Daoy (cell line): ENCODE measurements around the gene AGAP3. TPM values are rescaled to one million over a fixed set of nuclear protein-coding genes. Genes with fewer than 3 reads are reported as not detected.
A peak's percentile ranks its signal among the peaks of the same experiment; 100 is the strongest.
"Not testable (repeated sequence)": the region's sequence is repeated elsewhere in the genome, so short reads cannot be mapped to it uniquely, and the experiment has no call there.

ENCODE experiments used
- DNase-seq: peaks from one replicate; pipeline ENCODE4 v3.0.0-alpha.2; 2015; ENCODE audit warnings: low read depth
- total RNA-seq: library from RNA; depleted of rRNA; stranded (reverse); fragments of >200 nt; shearing (Covaris generic); gene quantifications from 2 replicates; pipeline ENCODE4 v1.2.3, GENCODE V29; 2014; rRNA removed

The AGAP3 gene
- total RNA-seq, result 41.6 and 72.6 TPM in 2 replicates

DNA sequence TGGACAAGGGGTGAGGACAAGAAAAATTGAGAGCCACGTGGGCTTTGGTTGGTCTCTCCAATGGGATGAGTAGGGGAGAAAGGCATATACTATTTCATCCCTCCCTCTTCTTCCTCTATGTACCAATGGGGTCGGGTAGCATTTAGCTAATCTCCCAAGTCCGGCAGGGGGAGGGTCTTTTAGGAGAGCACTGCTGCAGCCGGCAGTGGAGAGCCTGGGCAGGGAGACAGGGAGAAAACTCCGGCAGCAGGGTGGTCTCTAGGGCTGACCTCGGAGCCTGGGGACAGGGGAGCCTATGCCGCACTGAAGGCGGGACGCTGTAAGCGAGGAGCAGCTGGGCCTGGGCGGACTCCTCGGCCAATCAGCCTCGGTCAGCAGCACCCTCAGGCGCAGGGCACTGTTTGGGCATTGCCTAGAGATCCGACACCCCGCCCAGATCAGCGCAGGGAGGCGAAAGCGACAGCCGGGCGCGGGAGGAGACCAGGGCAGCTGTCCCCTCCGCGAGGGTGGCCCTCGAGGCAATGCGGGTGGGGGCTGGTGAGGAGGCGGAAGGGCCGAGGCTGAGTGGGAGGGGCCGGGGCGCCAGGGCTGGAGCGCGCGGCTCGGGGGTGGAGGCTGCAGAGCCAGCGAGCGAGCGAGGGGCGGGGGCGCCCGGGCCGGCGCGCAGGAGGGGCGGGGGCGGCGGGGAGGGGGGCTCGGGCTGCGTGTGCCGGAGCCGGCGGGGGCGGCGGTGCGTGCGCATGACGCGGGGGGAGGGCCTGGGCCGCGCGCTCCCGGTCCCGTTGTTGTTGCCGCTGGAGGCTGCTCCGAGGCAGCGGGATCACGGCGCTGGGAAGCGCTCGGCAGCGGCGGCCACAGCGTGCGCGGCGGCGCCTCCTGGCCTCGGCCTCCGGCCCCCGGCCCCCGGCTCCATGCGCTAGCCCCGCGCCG, at the start of gene AGAP3:
Gene AGAP3 (plus strand): TSS at position 785 of the 930 bp plus-strand sequence. CDS start 267 bp downstream, outside the sequence.
- peak; percentile 91 for DNase-seq

GRCh38 chr7:151038951-151039849, 47.1 kb upstream of the AGAP3 start:
- DNase-seq, result peak; percentile 99

DNA sequence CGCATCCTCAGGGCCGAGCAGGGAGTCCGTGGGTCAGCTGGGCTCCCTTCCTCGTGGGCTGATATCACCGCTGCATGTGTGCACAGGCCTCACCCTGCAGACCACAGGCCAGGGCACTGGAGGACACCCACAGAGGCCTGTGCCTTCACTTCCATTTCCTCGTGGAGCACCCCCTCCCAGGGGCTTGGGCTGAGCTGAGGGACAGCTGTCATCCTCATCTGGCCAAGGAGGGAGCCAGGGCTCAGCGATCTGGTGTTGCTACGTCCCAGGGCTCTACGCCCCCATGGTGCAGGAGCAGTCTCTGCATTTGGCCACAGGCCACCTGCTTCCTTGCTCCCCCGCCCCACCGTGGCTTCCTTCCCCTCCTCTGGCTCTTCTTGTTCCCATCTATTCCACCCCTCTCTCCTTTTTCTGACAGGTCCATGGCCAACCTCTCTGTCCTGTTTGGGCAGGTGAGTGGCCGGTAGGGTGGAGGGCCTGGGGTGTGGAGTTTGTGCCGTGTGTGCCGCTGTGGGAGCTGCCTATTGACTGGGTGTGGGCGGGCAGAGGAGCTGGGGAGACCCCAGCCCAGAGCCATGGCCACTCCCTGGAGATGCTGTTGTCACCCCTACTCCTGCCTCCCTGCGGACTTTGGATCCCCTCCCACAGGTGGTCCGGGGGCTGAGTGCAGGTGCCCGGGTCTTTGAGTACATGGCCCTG, 46.3 kb upstream of the AGAP3 start:
- no peak for DNase-seq

GRCh38 chr7:151040616-151041375, 45.5 kb upstream of the AGAP3 start:
- no peak for DNase-seq

DNA sequence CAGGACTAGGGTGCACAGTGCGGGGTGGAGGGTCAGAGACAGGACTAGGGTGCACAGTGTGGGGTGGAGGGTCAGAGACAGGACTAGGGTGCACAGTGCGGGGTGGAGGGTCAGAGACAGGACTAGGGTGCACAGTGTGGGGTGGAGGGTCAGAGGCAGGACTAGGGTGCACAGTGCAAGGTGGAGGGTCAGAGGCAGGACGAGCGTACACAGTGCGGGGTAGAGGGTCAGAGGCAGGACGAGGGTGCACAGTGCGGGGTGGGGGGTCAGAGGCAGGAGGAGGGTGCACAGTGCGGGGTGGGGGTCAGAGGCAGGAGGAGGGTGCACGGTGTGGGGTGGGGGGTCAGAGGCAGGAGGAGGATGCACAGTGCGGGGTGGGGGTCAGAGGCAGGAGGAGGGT, 42.8 kb upstream of the AGAP3 start:
- DNase-seq, result not testable (repeated sequence)

DNA sequence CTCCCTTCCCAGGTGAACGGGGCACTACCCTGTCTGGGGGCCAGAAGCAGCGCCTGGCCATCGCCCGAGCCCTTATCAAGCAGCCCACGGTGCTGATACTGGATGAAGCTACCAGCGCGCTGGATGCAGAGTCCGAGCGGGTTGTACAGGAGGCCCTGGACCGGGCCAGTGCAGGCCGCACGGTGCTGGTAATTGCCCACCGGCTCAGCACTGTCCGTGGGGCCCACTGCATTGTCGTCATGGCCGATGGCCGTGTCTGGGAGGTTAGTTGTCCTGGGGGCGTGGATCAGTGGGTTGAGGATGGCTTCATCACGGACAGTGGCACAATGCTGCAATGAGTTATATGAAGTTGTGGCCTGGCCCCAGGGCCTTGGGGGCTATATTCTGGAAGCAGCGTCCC, 42.3 kb upstream of the AGAP3 start:
- no peak for DNase-seq

DNA sequence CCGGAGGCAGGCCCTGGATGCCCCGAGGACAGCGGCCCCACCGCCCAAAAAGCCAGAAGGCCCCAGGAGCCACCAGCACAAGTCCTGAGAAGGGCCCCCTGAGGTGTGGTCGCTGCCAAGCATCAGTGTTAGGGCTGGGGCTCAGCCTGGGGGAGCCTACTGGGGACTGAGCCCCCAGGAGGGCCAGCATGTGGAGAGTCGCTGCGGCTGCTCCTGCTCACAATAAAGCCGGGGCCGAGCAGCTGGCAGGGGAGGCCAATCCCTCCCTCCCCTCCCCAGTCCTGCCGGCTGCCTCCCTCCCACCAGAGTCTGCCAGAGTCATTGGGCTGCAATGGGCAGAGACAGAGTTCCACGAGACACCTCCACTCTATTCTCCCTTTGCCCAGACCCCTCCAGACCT, 41.0 kb upstream of the AGAP3 start:
- DNase-seq, result no peak

DNA sequence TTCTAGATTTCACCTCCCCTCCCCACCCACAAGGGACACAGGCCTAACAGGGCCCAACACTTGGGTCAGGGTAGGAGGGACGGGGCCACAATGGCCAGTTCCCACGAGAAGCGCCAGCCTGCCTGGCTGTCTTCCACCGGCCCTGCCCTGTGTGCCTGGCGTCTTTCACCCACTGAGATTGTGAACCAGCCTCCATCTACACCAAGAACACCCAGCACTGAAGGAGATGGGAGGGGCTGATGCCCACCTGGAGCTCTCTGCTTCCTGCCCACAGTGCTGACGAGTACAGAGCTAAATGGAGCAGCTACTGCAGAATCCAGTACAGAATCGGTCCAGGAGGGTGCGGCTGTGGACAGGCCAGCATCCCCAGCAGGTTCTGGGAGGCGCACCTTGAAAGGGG, 40.3 kb upstream of the AGAP3 start:
- DNase-seq, result no peak

DNA sequence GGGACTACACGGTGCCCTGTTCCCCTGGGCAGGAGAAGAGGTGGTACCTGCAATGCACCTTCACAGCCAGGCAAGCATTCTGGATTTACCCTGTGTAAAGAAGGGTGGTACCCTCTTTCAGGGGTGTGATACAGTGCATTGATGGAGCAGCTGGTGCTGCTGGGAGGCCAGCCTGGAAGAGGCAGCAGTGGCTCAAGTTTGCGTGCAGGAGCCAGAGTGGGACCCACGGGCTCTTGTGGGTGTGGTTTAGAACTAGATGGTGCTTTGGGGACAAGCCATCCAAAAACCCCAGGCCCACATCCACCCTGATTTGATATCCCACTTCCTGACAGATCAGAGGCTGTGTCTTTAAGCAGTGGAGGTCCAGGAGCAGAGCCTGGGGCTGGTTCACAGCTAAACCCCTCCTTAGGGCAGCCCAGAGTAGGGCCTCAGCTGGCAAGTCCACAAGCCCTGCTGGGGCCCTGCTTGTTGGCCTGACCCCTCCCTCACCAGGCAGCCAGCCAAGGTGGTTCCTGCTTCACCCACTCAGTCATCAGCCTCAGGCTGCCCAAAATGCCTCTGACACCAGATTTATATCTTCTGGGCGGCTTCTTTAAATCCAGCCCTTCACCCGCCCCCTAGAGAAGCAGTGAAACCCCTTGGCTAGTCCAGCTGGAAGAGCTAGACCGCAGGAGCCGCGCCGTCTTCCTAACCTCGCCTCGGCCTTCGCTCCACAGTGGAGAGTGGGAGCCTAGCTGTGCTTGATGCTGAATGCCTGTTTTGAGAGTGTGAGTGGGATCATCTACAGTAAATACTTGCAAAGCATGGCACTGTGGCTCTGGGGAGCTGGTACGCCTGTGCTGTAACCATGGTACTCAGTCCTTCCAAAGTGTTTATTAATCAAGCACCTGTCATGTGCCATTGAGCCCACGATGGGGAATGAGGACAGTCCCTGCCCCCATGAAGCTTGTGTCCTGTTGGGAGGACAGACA, 39.4 kb upstream of the AGAP3 start:
- DNase-seq, result peak; percentile 95

- DNase-seq, result no peak
Observed at GRCh38 chr7:151047976-151048815, 38.1 kb upstream of the AGAP3 start, which contains the start of gene ASIC3. ASIC3 (plus strand) TSS chr7:151048531; CDS start chr7:151048886, 355 bp downstream.

DNA sequence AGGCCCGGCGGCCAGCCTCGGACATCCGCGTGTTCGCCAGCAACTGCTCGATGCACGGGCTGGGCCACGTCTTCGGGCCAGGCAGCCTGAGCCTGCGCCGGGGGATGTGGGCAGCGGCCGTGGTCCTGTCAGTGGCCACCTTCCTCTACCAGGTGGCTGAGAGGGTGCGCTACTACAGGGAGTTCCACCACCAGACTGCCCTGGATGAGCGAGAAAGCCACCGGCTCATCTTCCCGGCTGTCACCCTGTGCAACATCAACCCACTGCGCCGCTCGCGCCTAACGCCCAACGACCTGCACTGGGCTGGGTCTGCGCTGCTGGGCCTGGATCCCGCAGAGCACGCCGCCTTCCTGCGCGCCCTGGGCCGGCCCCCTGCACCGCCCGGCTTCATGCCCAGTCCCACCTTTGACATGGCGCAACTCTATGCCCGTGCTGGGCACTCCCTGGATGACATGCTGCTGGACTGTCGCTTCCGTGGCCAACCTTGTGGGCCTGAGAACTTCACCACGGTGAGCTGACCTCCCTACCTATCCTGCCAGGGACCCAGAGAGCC, 37.3 kb upstream of the AGAP3 start:
- DNase-seq, result no peak

GRCh38 chr7:151051108-151051507, 35.2 kb upstream of the AGAP3 start:
- peak; percentile 80 for DNase-seq

DNA sequence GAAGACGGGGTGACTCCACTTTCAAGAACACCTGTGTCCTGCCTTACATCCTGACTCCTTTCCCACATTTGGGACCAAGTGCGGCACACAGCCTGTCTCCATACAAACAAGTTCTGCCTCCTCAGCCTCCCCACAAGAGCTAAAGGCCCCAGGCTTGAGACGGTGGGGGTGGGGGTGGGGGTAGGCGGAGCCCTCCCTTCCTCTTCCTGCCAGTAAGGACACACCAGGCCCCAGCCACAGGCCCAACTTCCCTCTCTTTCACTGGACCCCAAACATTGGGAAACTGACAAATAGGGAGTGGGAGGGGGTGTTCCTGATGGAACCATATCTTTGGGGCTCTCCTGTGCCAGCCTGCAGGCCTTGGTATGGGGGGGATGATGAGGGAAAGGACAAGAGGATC, 33.2 kb upstream of the AGAP3 start:
- DNase-seq, result no peak

DNA sequence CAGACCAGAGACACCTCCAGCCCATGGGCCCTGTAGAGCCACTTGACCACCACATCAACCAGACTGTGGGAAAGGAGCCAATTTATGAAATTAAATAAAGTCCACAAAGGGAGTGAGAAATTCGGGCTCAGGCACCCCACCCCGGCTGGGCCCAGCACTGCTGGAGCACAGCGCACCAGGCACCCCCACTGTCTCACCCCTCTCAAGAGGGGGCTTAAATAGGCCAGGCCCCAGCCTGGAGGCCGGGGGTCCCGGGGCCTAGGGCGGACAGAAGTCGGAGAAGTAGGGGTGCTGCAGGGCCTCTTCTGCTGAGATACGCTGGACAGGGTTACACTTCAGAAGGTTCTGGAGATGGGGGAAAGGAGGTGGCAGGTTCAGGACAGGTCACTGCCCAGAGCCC, 32.5 kb upstream of the AGAP3 start:
- no peak for DNase-seq

- DNase-seq, result no peak
Observed at GRCh38 chr7:151056283-151056665, 30.0 kb upstream of the AGAP3 start.

DNA sequence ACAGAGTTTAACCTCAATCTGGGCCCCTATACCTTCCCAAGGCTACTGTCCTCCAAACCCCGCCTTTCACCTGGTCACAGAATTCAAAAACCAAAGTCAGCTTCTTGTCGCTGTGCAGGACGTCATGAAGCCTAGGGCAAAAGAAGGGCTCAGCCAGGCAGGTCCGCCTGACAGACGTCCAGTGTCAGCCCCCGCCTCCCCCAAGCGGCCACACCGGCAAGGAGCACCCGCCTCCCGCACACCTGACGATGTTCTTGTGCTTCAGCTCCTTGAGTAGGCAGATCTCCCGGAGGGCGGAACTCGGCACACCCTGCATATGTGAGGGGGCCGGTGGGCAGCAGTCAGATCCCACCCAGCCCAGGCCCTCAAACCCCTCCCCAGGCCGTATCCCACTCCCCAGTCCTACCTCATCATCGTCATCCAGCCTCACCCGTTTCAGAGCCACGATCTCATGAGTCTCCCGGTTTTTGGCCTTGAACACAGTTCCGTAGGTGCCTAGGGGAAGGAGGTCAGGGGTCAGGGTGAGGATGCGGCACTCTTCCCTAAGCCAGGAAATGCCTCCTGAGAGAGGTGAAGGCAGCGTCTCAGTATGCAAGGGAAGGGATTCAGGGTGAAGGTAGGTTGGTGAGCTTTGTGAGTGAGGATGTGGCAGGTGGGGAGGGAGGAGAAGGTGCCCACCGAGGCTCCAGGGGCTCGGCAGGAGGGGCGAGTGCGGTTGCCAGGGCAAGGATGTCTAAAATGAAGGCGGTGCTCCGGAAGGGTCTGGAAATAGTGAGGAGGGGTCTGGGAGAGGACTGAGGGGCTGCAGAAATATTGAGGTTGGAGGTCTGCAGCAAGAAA, 29.4 kb upstream of the AGAP3 start:
- DNase-seq, result no peak

- no peak for DNase-seq
Observed at GRCh38 chr7:151057506-151057988, 28.7 kb upstream of the AGAP3 start, which contains the start of gene CDK5. CDK5 (minus strand) TSS chr7:151057897; CDS start chr7:151057848, 49 bp downstream.
